ENCODE measurements around the gene KCTD1.

DNA sequence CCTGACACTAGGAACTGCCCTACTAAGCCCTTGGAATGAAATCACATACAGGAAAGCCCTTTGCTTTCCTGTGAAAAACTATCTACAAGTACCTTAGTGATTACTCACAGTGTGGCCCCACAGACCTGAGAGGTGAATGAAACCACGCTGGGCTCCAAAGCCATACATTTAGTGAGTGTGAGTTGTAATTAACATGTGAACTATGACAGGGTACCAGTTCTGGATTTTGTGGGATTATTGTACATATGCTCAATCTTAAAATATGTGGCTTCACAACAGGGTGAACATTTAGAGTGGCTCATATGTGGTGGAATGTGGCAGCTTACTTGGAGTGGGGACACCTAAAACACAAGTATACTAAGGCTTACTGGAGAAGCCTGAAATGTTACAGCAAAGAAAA is 12.3 kb downstream of the KCTD1 start:
- TF ChIP-seq, protein P1, sequence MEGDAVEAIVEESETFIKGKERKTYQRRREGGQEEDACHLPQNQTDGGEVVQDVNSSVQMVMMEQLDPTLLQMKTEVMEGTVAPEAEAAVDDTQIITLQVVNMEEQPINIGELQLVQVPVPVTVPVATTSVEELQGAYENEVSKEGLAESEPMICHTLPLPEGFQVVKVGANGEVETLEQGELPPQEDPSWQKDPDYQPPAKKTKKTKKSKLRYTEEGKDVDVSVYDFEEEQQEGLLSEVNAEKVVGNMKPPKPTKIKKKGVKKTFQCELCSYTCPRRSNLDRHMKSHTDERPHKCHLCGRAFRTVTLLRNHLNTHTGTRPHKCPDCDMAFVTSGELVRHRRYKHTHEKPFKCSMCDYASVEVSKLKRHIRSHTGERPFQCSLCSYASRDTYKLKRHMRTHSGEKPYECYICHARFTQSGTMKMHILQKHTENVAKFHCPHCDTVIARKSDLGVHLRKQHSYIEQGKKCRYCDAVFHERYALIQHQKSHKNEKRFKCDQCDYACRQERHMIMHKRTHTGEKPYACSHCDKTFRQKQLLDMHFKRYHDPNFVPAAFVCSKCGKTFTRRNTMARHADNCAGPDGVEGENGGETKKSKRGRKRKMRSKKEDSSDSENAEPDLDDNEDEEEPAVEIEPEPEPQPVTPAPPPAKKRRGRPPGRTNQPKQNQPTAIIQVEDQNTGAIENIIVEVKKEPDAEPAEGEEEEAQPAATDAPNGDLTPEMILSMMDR (IDR thresholded peaks at IDR 0.05) = no peak
- TF ChIP-seq EZH2 (IDR thresholded peaks at IDR 0.05) = no peak
- TF ChIP-seq EZH2phosphoT487 (IDR thresholded peaks at IDR 0.05) = no peak

Data from neural progenitor cell (in vitro differentiated cells).